SK-N-SH treated with all-trans-retinoic acid at 6 μM for 48 hours (cell line): Measurements from ENCODE around the gene ANAPC13.

Experiments used
- ATAC-seq: fragments of 200-7000 bp; cut with Tn5 transposase; 3 replicates; pipeline ENCODE4 v1.9.1; 2020; ENCODE audit warnings: mild to moderate bottlenecking, moderate library complexity
- ARNTL ChIP-seq: fragments of 450-650 bp; formaldehyde crosslinking; IDR thresholded peaks from 2 replicates; pipeline ENCODE4 v1.5.0; 2020; ENCODE audit warnings: low read depth, mild to moderate bottlenecking, moderate library complexity, borderline replicate concordance
- BACH2 ChIP-seq: fragments of 250-450 bp; sonication (Bioruptor Pico); IDR thresholded peaks from 2 replicates; pipeline ENCODE4 v1.9.0; 2021; ENCODE audit warnings: mild to moderate bottlenecking, borderline replicate concordance
- CSDC2 ChIP-seq: fragments of 250-450 bp; sonication (Bioruptor Pico); IDR thresholded peaks from 2 replicates; pipeline ENCODE4 v1.5.0; 2020; ENCODE audit warnings: mild to moderate bottlenecking, moderate library complexity
- ESRRG ChIP-seq: fragments of 250-450 bp; sonication (Bioruptor Pico); IDR thresholded peaks from 2 replicates; pipeline ENCODE4 v1.6.1; 2021; ENCODE audit warnings: mild to moderate bottlenecking
- GLIS3 ChIP-seq: fragments of 250-450 bp; sonication (Bioruptor Pico); IDR thresholded peaks from 2 replicates; pipeline ENCODE4 v1.5.0; 2020; ENCODE audit warnings: mild to moderate bottlenecking, moderate library complexity
- ISL1 ChIP-seq: fragments of 250-450 bp; sonication (Bioruptor Pico); IDR thresholded peaks from 2 replicates; pipeline ENCODE4 v2.1.2; 2022; ENCODE audit warnings: mild to moderate bottlenecking, moderate library complexity
- OSR1 ChIP-seq: fragments of 250-450 bp; sonication (Bioruptor Pico); IDR thresholded peaks from 2 replicates; pipeline ENCODE4 v1.8.0; 2022; ENCODE audit warnings: moderate library complexity, mild to moderate bottlenecking, inconsistent platforms
- PPARA ChIP-seq: fragments of 250-450 bp; sonication (Bioruptor Pico); IDR thresholded peaks from 2 replicates; pipeline ENCODE4 v1.5.0; 2020; ENCODE audit warnings: mild to moderate bottlenecking, borderline replicate concordance
- SNAI2 ChIP-seq: fragments of 250-450 bp; sonication (Bioruptor Pico); IDR thresholded peaks from 2 replicates; pipeline ENCODE4 v1.5.0; 2020; ENCODE audit warnings: mild to moderate bottlenecking, moderate library complexity
- TCF4 ChIP-seq: fragments of 250-450 bp; sonication (Bioruptor Pico); IDR thresholded peaks from 2 replicates; pipeline ENCODE4 v1.8.0; 2021; ENCODE audit warnings: mild to moderate bottlenecking, moderate library complexity, borderline replicate concordance
- TOX ChIP-seq: fragments of 250-450 bp; sonication (Bioruptor Pico); IDR thresholded peaks from 2 replicates; pipeline ENCODE4 v1.8.0; 2021; ENCODE audit warnings: mild to moderate bottlenecking, moderate library complexity, borderline replicate concordance
- ZC3H10 ChIP-seq: fragments of 250-450 bp; sonication (Bioruptor Pico); IDR thresholded peaks from 2 replicates; pipeline ENCODE4 v1.5.1; 2021; ENCODE audit warnings: mild to moderate bottlenecking, moderate library complexity
- ZFP3 ChIP-seq: fragments of 250-450 bp; sonication (Bioruptor Pico); IDR thresholded peaks from 2 replicates; pipeline ENCODE4 v1.5.0; 2020; ENCODE audit warnings: mild to moderate bottlenecking, moderate library complexity
- ZFP30 ChIP-seq: fragments of 450-650 bp; formaldehyde crosslinking; IDR thresholded peaks from 2 replicates; pipeline ENCODE4 v1.5.0; 2022; ENCODE audit warnings: mild to moderate bottlenecking, moderate library complexity
- ZNF565 ChIP-seq: fragments of 450-650 bp; formaldehyde crosslinking; conservative IDR thresholded peaks from 2 replicates; pipeline ENCODE4 v1.5.0; 2020; ENCODE audit warnings: low read depth, mild to moderate bottlenecking, moderate library complexity
- ZNF70 ChIP-seq: fragments of 450-650 bp; formaldehyde crosslinking; IDR thresholded peaks from 2 replicates; pipeline ENCODE4 v1.5.0; 2020; ENCODE audit warnings: mild to moderate bottlenecking, moderate library complexity
- ZNF8 ChIP-seq: fragments of 450-650 bp; formaldehyde crosslinking; IDR thresholded peaks from 2 replicates; pipeline ENCODE4 v1.5.0; 2020; ENCODE audit warnings: mild to moderate bottlenecking, moderate library complexity
- TF ChIP-seq, protein P1 (sequence below): fragments of 250-450 bp; sonication (Bioruptor Pico); IDR thresholded peaks from 2 replicates; pipeline ENCODE4 v1.5.1; 2021; ENCODE audit warnings: mild to moderate bottlenecking, moderate library complexity
- TF ChIP-seq, protein P2 (sequence below): fragments of 250-450 bp; sonication (Bioruptor Pico); IDR thresholded peaks from 2 replicates; pipeline ENCODE4 v1.5.1; 2020; ENCODE audit warnings: low read depth, mild to moderate bottlenecking, moderate library complexity
- TF ChIP-seq, protein P3 (sequence below): fragments of 250-450 bp; sonication (Bioruptor Pico); IDR thresholded peaks from 2 replicates; pipeline ENCODE4 v1.5.0; 2020; ENCODE audit warnings: mild to moderate bottlenecking, moderate library complexity
- TF ChIP-seq, protein P4 (sequence below): fragments of 250-450 bp; sonication (Bioruptor Pico); IDR thresholded peaks from 2 replicates; pipeline ENCODE4 v1.8.0; 2020; ENCODE audit warnings: mild to moderate bottlenecking, moderate library complexity, borderline replicate concordance

The ANAPC13 gene

DNA sequence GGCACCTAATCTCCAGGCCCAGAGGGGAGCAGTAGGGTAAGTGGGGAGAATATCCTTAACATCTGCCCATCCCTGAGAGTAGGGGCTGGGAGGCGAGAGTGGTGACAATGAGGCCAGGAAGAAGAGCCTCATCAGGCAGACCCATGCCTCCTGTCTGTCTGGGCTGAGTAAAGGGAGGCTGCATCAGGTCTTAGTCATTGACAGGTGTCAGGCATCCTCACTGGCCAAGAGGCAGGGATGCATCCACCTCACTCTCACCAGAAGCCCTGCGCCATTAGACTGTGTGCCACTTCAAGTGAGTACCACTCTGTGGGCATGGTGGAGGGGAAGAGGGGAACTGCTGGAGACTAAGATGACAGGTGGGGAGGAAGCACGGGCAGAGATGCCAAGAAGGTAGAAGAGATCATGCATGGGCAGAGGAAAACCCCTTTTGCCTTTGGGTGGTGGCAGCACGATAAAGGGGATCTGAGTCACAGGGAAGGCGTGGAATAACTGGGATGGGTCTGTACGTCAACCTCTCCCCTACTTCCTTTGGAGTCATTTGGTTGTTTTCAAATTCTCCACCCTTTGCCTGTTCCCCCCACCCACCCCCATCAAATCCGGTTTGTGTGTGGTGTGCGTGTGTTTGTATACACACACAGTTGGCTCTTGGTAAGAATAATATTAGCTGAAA, 14.1 kb downstream of the ANAPC13 start:
- peak; percentile 14; the same call in 1 of the 3 replicates for ATAC-seq
- TF ChIP-seq, protein P1, sequence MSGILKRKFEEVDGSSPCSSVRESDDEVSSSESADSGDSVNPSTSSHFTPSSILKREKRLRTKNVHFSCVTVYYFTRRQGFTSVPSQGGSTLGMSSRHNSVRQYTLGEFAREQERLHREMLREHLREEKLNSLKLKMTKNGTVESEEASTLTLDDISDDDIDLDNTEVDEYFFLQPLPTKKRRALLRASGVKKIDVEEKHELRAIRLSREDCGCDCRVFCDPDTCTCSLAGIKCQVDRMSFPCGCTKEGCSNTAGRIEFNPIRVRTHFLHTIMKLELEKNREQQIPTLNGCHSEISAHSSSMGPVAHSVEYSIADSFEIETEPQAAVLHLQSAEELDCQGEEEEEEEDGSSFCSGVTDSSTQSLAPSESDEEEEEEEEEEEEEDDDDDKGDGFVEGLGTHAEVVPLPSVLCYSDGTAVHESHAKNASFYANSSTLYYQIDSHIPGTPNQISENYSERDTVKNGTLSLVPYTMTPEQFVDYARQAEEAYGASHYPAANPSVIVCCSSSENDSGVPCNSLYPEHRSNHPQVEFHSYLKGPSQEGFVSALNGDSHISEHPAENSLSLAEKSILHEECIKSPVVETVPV (CRISPR knock-in tag) = no peak
- TF ChIP-seq ZC3H10 (CRISPR knock-in tag) (no peak), ESRRG (CRISPR knock-in tag) (no peak), ZNF70 (no peak), ZNF8 (CRISPR knock-in tag) (no peak), TOX (CRISPR knock-in tag) (no peak), ARNTL (CRISPR knock-in tag) (no peak), ZFP3 (CRISPR knock-in tag) (no peak), PPARA (no peak), OSR1 (CRISPR knock-in tag) (no peak), ISL1 (CRISPR knock-in tag) (no peak), SNAI2 (CRISPR knock-in tag) (no peak), TCF4 (CRISPR knock-in tag) (no peak), CSDC2 (CRISPR knock-in tag) (no peak), ZFP30 (CRISPR knock-in tag) (no peak), BACH2 (CRISPR knock-in tag) (no peak)
- TF ChIP-seq, protein P2, sequence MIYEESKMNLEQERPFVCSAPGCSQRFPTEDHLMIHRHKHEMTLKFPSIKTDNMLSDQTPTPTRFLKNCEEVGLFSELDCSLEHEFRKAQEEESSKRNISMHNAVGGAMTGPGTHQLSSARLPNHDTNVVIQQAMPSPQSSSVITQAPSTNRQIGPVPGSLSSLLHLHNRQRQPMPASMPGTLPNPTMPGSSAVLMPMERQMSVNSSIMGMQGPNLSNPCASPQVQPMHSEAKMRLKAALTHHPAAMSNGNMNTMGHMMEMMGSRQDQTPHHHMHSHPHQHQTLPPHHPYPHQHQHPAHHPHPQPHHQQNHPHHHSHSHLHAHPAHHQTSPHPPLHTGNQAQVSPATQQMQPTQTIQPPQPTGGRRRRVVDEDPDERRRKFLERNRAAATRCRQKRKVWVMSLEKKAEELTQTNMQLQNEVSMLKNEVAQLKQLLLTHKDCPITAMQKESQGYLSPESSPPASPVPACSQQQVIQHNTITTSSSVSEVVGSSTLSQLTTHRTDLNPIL (CRISPR knock-in tag) = no peak
- TF ChIP-seq, protein P3, sequence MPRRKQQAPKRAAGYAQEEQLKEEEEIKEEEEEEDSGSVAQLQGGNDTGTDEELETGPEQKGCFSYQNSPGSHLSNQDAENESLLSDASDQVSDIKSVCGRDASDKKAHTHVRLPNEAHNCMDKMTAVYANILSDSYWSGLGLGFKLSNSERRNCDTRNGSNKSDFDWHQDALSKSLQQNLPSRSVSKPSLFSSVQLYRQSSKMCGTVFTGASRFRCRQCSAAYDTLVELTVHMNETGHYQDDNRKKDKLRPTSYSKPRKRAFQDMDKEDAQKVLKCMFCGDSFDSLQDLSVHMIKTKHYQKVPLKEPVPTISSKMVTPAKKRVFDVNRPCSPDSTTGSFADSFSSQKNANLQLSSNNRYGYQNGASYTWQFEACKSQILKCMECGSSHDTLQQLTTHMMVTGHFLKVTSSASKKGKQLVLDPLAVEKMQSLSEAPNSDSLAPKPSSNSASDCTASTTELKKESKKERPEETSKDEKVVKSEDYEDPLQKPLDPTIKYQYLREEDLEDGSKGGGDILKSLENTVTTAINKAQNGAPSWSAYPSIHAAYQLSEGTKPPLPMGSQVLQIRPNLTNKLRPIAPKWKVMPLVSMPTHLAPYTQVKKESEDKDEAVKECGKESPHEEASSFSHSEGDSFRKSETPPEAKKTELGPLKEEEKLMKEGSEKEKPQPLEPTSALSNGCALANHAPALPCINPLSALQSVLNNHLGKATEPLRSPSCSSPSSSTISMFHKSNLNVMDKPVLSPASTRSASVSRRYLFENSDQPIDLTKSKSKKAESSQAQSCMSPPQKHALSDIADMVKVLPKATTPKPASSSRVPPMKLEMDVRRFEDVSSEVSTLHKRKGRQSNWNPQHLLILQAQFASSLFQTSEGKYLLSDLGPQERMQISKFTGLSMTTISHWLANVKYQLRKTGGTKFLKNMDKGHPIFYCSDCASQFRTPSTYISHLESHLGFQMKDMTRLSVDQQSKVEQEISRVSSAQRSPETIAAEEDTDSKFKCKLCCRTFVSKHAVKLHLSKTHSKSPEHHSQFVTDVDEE = no peak
- TF ChIP-seq, protein P4, sequence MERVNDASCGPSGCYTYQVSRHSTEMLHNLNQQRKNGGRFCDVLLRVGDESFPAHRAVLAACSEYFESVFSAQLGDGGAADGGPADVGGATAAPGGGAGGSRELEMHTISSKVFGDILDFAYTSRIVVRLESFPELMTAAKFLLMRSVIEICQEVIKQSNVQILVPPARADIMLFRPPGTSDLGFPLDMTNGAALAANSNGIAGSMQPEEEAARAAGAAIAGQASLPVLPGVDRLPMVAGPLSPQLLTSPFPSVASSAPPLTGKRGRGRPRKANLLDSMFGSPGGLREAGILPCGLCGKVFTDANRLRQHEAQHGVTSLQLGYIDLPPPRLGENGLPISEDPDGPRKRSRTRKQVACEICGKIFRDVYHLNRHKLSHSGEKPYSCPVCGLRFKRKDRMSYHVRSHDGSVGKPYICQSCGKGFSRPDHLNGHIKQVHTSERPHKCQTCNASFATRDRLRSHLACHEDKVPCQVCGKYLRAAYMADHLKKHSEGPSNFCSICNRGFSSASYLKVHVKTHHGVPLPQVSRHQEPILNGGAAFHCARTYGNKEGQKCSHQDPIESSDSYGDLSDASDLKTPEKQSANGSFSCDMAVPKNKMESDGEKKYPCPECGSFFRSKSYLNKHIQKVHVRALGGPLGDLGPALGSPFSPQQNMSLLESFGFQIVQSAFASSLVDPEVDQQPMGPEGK = no peak

DNA sequence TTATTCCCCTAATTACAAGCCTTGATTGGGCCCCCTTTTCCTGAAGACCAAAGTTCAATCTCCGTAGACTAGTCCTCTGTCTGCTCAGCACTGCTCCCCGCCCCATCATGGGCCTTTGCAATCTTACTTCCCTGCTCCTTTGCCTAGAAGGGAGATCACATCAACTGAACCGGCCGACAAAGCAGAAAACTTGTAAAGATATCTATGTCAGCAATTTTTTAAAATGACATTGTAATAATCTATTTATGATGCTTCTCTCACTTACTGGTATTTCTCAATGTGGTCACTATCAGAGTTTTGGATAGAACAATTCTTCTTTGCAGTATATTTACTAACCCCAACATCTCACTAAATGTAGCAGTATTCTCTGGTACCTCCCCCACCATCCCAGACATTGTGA, 17.3 kb downstream of the ANAPC13 start:
- ATAC-seq = no peak
- TF ChIP-seq TOX (CRISPR knock-in tag) = no peak
- no peak for TF ChIP-seq TCF4 (CRISPR knock-in tag)
- TF ChIP-seq ZNF70 = no peak
- no peak for TF ChIP-seq SNAI2 (CRISPR knock-in tag)
- TF ChIP-seq ZC3H10 (CRISPR knock-in tag) = no peak
- no peak for TF ChIP-seq PPARA
- no peak for TF ChIP-seq CSDC2 (CRISPR knock-in tag)
- TF ChIP-seq, protein P1 (CRISPR knock-in tag) = no peak
- TF ChIP-seq, protein P3 = no peak
- TF ChIP-seq BACH2 (CRISPR knock-in tag) = no peak
- TF ChIP-seq OSR1 (CRISPR knock-in tag) = no peak
- no peak for TF ChIP-seq GLIS3 (CRISPR knock-in tag)
- TF ChIP-seq ZNF565 (CRISPR knock-in tag) = no peak
- no peak for TF ChIP-seq ARNTL (CRISPR knock-in tag)
- TF ChIP-seq, protein P4 = no peak
- TF ChIP-seq ZFP3 (CRISPR knock-in tag) = no peak
- TF ChIP-seq ZFP30 (CRISPR knock-in tag) = no peak
- no peak for TF ChIP-seq ISL1 (CRISPR knock-in tag)
